Right atrium auricular region (tissue), 2 donors: ENCODE results near the gene DIAPH1. TPM values are rescaled to one million over a fixed set of nuclear protein-coding genes. Genes with fewer than 3 reads are reported as not detected.
A peak's percentile ranks its signal among the peaks of the same experiment; 100 is the strongest.

Experiments used
- DNase-seq: peaks from one replicate; pipeline ENCODE4 v3.0.0-alpha.2; 2019; ENCODE audit warnings: low spot score
- H3K27ac ChIP-seq, 2 donors: fragments of 200-600 bp; sonication (generic); 1 replicate in 1 of 2; 2 replicates in 1 of 2; pipeline ENCODE4 v1.5.1; 2016 to 2019
- H3K27me3 ChIP-seq, 2 donors: fragments of 200-600 bp; sonication (generic); one replicate each; pipeline versions ENCODE4 v1.5.1 to v1.6.0; 2017 to 2019
- H3K36me3 ChIP-seq: fragments of 200-600 bp; sonication (generic); one replicate; pipeline ENCODE4 v1.5.1; 2016
- H3K4me1 ChIP-seq, 2 donors: fragments of 200-600 bp; sonication (generic); one replicate each; pipeline versions ENCODE4 v1.5.1 to v1.6.0; 2017 to 2019
- H3K4me3 ChIP-seq, 2 donors: fragments of 200-600 bp; sonication (generic); 1 replicate in 1 of 2; 2 replicates in 1 of 2; pipeline ENCODE4 v1.5.1; 2017 to 2019; ENCODE audit warnings: mild to moderate bottlenecking in 1 of 2, moderate library complexity in 1 of 2
- H3K9me3 ChIP-seq, 2 donors: fragments of 200-600 bp; sonication (generic); one replicate each; pipeline ENCODE4 v1.5.1; 2019
- total RNA-seq, 2 donors: library from RNA; depleted of rRNA; stranded (reverse); fragments of >200 nt; gene quantifications; one replicate each; pipeline ENCODE4 v1.1.0, GENCODE V29; 2016
- TF ChIP-seq, protein P1 (sequence below), 2 donors: fragments of 200-600 bp; sonication (generic); IDR thresholded peaks; one replicate each; pipeline ENCODE4 v1.5.1; 2019; ENCODE audit warnings: antibody characterized with exemption in 2 of 2

DIAPH1 gene
- total RNA-seq, 2 donors from 2014 or later: 18.7 to 82.7 TPM

DNA sequence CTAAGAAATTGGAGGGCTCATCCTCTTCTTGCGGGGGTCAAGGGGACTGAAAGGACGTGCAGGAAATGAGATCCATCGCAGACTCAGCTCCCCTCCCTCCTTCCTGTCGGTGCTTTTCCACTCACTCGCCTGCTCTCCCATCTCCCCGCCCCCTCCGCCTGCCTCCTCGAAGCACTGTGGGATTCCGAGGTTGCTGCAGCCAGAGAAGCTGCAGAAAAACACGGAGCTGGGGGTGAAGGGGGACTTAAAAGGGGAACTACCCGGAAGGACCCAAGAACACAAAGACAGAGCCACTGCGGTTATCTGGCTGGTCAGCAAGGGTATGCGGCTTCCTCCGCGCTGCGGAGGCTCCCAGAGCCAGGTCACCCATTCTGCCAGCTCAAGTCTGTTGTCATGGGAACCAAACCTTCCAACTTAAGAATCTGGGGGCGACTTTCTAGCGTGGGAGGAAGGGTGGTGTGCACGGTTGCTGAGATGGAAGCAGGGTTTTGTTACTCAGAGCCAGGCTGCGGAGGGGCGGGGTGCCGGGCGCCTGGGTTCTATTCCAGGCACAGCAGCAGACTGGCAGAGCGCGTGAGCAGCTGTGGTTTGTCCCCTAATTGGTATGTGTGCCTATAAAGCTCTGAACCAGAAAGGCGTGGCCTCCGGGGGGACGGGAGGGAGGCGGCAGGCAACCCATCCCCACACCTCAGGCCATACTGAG lies 105.0 kb downstream of the DIAPH1 start:
- no peaks in the 10 kb centered on the region for H3K27me3 ChIP-seq
- peaks cover 0 to 64% of the 10 kb centered on the region in 2 donors for H3K4me1 ChIP-seq
- DNase-seq: peak; percentile 85
- H3K27ac ChIP-seq: peak overlapping the region; percentile 76 to 85
- H3K36me3 ChIP-seq: peaks cover 24% of the 10 kb centered on the region
- H3K9me3 ChIP-seq: no peaks in the 10 kb centered on the region
- TF ChIP-seq, protein P1, sequence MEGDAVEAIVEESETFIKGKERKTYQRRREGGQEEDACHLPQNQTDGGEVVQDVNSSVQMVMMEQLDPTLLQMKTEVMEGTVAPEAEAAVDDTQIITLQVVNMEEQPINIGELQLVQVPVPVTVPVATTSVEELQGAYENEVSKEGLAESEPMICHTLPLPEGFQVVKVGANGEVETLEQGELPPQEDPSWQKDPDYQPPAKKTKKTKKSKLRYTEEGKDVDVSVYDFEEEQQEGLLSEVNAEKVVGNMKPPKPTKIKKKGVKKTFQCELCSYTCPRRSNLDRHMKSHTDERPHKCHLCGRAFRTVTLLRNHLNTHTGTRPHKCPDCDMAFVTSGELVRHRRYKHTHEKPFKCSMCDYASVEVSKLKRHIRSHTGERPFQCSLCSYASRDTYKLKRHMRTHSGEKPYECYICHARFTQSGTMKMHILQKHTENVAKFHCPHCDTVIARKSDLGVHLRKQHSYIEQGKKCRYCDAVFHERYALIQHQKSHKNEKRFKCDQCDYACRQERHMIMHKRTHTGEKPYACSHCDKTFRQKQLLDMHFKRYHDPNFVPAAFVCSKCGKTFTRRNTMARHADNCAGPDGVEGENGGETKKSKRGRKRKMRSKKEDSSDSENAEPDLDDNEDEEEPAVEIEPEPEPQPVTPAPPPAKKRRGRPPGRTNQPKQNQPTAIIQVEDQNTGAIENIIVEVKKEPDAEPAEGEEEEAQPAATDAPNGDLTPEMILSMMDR (IDR thresholded peaks at IDR 0.05): no peak
- H3K4me3 ChIP-seq: peak overlapping the region; percentile 35 to 61

DNA sequence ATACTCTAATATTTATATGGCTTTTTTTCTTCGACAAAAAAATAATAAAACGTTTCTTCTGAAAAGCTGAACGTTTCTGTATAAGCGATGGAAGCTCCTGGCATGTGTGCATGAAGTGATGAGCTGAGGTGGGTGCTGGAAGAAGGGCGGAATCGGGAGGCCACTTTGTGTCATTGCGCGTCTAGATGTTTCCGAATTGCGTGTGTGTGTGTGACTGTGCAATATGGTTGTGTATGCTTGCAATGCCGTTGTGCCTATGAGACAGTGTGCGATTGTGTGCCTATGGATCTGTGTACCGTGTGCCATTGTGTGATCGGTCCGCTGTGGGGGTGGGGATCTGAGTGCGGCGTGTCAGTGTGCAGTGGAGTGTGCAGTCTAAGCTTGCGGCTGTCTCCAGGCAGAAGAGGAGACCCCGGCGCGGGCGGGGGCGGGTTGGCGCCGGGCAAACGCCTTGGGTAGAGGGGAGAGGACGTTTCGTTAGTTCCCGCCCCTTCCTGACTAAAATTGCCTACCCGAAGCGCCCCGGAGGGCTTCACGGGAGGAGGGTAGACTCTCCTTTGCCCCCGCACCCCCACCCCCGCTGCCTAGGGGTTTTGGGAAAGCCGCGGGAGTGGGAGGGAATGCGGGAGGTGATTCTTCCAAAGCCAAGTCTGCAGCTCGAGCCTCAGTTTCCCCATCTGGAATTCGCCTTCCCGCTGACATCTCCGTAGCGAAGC lies 105.7 kb downstream of the DIAPH1 start:
- Histone ChIP-seq H3K36me3 (peaks cover 24% of the 10 kb centered on the region), H3K27me3 (no peaks in the 10 kb centered on the region), H3K4me1 (peaks cover 0 to 72% of the 10 kb centered on the region in 2 donors), H3K9me3 (no peaks in the 10 kb centered on the region), H3K27ac (peak overlapping the region; percentile 76 to 85), H3K4me3 (peak overlapping the region; percentile 35 to 61)
- DNase-seq: no peak
- TF ChIP-seq, protein P1 (IDR thresholded peaks at IDR 0.05): no peak

DNA sequence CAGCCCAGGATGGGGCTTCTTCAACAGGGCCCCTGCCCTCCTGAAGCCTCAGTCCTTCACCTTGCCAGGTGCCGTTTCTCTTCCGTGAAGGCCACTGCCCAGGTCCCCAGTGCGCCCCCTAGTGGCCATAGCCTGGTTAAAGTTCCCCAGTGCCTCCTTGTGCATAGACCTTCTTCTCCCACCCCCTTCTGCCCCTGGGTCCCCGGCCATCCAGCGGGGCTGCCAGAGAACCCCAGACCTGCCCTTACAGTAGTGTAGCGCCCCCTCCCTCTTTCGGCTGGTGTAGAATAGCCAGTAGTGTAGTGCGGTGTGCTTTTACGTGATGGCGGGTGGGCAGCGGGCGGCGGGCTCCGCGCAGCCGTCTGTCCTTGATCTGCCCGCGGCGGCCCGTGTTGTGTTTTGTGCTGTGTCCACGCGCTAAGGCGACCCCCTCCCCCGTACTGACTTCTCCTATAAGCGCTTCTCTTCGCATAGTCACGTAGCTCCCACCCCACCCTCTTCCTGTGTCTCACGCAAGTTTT lies 106.3 kb downstream of the DIAPH1 start:
- Histone ChIP-seq H3K4me1 (peaks cover 0 to 78% of the 10 kb centered on the region in 2 donors), H3K27me3 (no peaks in the 10 kb centered on the region), H3K4me3 (peak overlapping the region; percentile 35 to 61), H3K36me3 (peaks cover 24% of the 10 kb centered on the region), H3K27ac (peak overlapping the region; percentile 76 to 85), H3K9me3 (no peaks in the 10 kb centered on the region)
- peak; percentile 86 for DNase-seq
- TF ChIP-seq, protein P1 (IDR thresholded peaks at IDR 0.05): peak; percentile 77 to 90

DNA sequence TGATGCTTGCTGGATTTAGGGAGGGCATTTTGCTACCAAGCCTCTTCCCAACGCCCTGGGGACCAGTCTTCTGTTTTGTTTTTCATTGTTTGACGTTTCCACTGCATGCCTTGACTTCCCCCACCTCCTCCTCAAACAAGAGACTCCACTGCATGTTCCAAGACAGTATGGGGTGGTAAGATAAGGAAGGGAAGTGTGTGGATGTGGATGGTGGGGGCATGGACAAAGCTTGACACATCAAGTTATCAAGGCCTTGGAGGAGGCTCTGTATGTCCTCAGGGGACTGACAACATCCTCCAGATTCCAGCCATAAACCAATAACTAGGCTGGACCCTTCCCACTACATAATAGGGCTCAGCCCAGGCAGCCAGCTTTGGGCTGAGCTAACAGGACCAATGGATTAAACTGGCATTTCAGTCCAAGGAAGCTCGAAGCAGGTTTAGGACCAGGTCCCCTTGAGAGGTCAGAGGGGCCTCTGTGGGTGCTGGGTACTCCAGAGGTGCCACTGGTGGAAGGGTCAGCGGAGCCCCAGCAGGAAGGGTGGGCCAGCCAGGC lies 107.0 kb downstream of the DIAPH1 start:
- H3K4me1 ChIP-seq: peaks cover 0 to 84% of the 10 kb centered on the region in 2 donors
- peaks cover 23% of the 10 kb centered on the region for H3K36me3 ChIP-seq
- TF ChIP-seq, protein P1 (IDR thresholded peaks at IDR 0.05): no peak
- H3K27me3 ChIP-seq: no peaks in the 10 kb centered on the region
- no peak for DNase-seq
- H3K9me3 ChIP-seq: no peaks in the 10 kb centered on the region
- H3K27ac ChIP-seq: peak overlapping the region; percentile 76 to 85
- H3K4me3 ChIP-seq: no peak overlapping the region

DNA sequence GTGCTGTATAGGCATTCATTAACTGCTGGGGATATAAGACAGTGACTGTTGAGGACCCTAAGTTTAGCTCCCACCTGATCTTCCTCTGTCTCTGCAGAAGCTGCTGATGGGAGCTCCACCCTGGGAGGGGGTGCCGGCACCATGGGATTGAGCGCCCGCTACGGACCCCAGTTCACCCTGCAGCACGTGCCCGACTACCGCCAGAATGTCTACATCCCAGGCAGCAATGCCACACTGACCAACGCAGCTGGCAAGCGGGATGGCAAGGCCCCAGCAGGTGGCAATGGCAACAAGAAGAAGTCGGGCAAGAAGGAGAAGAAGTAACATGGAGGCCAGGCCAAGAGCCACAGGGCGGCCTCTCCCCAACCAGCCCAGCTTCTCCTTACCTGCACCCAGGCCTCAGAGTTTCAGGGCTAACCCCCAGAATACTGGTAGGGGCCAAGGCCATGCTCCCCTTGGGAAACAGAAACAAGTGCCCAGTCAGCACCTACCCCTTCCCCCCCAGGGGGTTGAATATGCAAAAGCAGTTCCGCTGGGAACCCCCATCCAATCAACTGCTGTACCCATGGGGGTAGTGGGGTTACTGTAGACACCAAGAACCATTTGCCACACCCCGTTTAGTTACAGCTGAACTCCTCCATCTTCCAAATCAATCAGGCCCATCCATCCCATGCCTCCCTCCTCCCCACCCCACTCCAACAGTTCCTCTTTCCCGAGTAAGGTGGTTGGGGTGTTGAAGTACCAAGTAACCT lies 107.8 kb downstream of the DIAPH1 start:
- Histone ChIP-seq H3K4me1 (peaks cover 0 to 82% of the 10 kb centered on the region in 2 donors), H3K27me3 (no peaks in the 10 kb centered on the region), H3K9me3 (no peaks in the 10 kb centered on the region), H3K27ac (no peak overlapping the region), H3K4me3 (no peak overlapping the region), H3K36me3 (peaks cover 23% of the 10 kb centered on the region)
- no peak for DNase-seq
- TF ChIP-seq, protein P1 (IDR thresholded peaks at IDR 0.05): no peak
